Epithelial cell of proximal tubule (primary cell): ENCODE results near the gene MPPED2. TPM values are rescaled to one million over a fixed set of nuclear protein-coding genes. Genes with fewer than 3 reads are reported as not detected.

Experiments used
- DNase-seq: peaks from one replicate; pipeline ENCODE4 v3.0.0-alpha.2; 2011; ENCODE audit warnings: low read depth
- H3K4me3 ChIP-seq: 2 replicates; pipeline ENCODE4 v1.5.1; 2011; ENCODE audit warnings: low read depth, mild to moderate bottlenecking, low read length
- CTCF ChIP-seq: conservative IDR thresholded peaks from 2 replicates; pipeline ENCODE4 v1.5.1; 2012; ENCODE audit warnings: low read depth, mild to moderate bottlenecking, low read length
- total RNA-seq: library from RNA; depleted of rRNA; stranded (reverse); fragments of >200 nt; gene quantifications from 2 replicates; pipeline ENCODE4 v1.2.3, GENCODE V29; 2015

Gene MPPED2
- total RNA-seq, 1 donor from 2014 or later, result 0.17 TPM

GRCh38 chr11:30513087-30513486 is 73.1 kb downstream of the MPPED2 start:
- no peak overlapping the region for H3K4me3 ChIP-seq
- DNase-seq, result no peak
- no peak for TF ChIP-seq CTCF

GRCh38 chr11:30511408-30511807 is 74.7 kb downstream of the MPPED2 start:
- H3K4me3 ChIP-seq, result no peak overlapping the region
- DNase-seq, result no peak
- no peak for TF ChIP-seq CTCF

GRCh38 chr11:30510750-30511149 is 75.4 kb downstream of the MPPED2 start:
- H3K4me3 ChIP-seq, result no peak overlapping the region
- no peak for TF ChIP-seq CTCF
- DNase-seq, result no peak

GRCh38 chr11:30509364-30509763 is 76.8 kb downstream of the MPPED2 start:
- no peak overlapping the region for H3K4me3 ChIP-seq
- DNase-seq, result no peak
- TF ChIP-seq CTCF, result no peak

- TF ChIP-seq CTCF, result no peak
- no peak overlapping the region for H3K4me3 ChIP-seq
Measured at GRCh38 chr11:30508594-30508993, 77.6 kb downstream of the MPPED2 start.

GRCh38 chr11:30505603-30506002 is 80.5 kb downstream of the MPPED2 start:
- no peak for TF ChIP-seq CTCF
- DNase-seq, result no peak
- H3K4me3 ChIP-seq, result no peak overlapping the region

More at GRCh38 chr11:30508594-30508993, 77.6 kb downstream of the MPPED2 start:
- no peak for DNase-seq

GRCh38 chr11:30504468-30504867 is 81.7 kb downstream of the MPPED2 start:
- no peak for DNase-seq
- no peak for TF ChIP-seq CTCF

More at GRCh38 chr11:30504468-30504867, 81.7 kb downstream of the MPPED2 start:
- no peak overlapping the region for H3K4me3 ChIP-seq
